MCF 10A (cell line): ENCODE measurements around the gene SLF2. TPM values are rescaled to one million over a fixed set of nuclear protein-coding genes. Genes with fewer than 3 reads are reported as not detected.

Experiments used
- BruUV-seq: library from RNA; stranded (reverse); fragments of 400-500 nt; replicated peaks from 2 replicates; lab custom pipeline; 2021; lab: Mats Ljungman, UMichigan
- CTCF ChIA-PET: fragments of 300-600 bp; sonication (Branson Sonifier 250); formaldehyde crosslinking; extraction: SDS; loops from one replicate; lab custom pipeline; 2021; ENCODE audit warnings: antibody characterized with exemption, inconsistent platforms; lab: Yijun Ruan, JAX
- POLR2A ChIA-PET: fragments of 300-600, 350-650 bp; sonication (Branson Sonifier 250); formaldehyde crosslinking; extraction: SDS; loops from one replicate; lab custom pipeline; 2020; ENCODE audit warnings: antibody characterized with exemption, inconsistent platforms; lab: Yijun Ruan, JAX
- DNase-seq: peaks from one replicate; pipeline ENCODE4 v3.0.0-alpha.2; 2018; ENCODE audit not compliant: unreplicated experiment
- H3K27ac Mint-ChIP-seq: one replicate; pipeline ENCODE4 v1.8.0; 2022; ENCODE audit warnings: mild to moderate bottlenecking, low read depth, mixed read lengths; ENCODE audit not compliant: unreplicated experiment
- H3K27me3 Mint-ChIP-seq: one replicate; pipeline ENCODE4 v1.8.0; 2022; ENCODE audit warnings: mixed read lengths; ENCODE audit not compliant: insufficient read depth, unreplicated experiment
- H3K36me3 Mint-ChIP-seq: one replicate; pipeline ENCODE4 v1.8.0; 2022; ENCODE audit warnings: mild to moderate bottlenecking, moderate library complexity, mixed read lengths; ENCODE audit not compliant: insufficient read depth, unreplicated experiment
- H3K4me1 Mint-ChIP-seq: one replicate; pipeline ENCODE4 v1.8.0; 2022; ENCODE audit warnings: mixed read lengths; ENCODE audit not compliant: insufficient read depth, unreplicated experiment
- H3K4me3 Mint-ChIP-seq: one replicate; pipeline ENCODE4 v1.8.0; 2022; ENCODE audit warnings: mild to moderate bottlenecking, moderate library complexity, mixed read lengths; ENCODE audit not compliant: unreplicated experiment
- H3K9me3 Mint-ChIP-seq: one replicate; pipeline ENCODE4 v1.8.0; 2022; ENCODE audit warnings: mixed read lengths; ENCODE audit not compliant: unreplicated experiment
- CTCF ChIP-seq: fragments of 200-600 bp; IDR thresholded peaks from one replicate; pipeline ENCODE4 v1.8.0; 2022; ENCODE audit warnings: antibody characterized with exemption, mild to moderate bottlenecking; ENCODE audit not compliant: unreplicated experiment
- intact Hi-C: fragments of 100-400 bp; cut with micrococcal nuclease; formaldehyde crosslinking; loops from 2 replicates; pipeline ENCODE4 v1.14.1; 2022
- total RNA-seq: library from RNA; stranded (reverse); gene quantifications from 2 replicates; pipeline ENCODE4 v1.2.3, GENCODE V29; 2022

Gene SLF2
- total RNA-seq, 1 experiment from 2014 or later, result 27.0 TPM

DNA sequence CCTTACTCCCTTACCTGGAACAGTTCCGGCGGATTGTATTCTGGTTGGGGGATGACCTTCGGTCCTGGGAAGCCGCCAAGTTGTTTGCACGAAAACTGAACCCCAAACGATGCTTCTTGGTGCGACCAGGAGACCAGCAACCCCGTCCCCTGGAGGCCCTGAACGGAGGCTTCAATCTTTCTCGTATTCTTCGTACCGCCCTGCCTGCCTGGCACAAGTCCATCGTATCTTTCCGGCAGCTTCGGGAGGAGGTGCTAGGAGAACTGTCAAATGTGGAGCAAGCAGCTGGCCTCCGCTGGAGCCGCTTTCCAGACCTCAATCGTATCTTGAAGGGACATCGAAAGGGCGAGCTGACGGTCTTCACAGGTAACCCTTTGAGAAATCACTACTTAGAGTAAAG is 76.3 kb downstream of the SLF2 start:
- intact Hi-C loops, result no loop called here
- POLR2A ChIA-PET, result interaction anchor here (1.1 to 5.0 kb wide), 4 partner anchors 9 to 77 kb away, joined by 3 to 54 read pairs (median 4); partner anchors contain the start of genes LZTS2, PDZD7 and SFXN3
- Mint-ChIP-seq H3K4me3 (peak overlapping the region; percentile 85), H3K9me3 (no peaks in the 10 kb centered on the region), H3K4me1 (peaks cover 15% of the 10 kb centered on the region), H3K27ac (no peak overlapping the region), H3K36me3 (peaks cover 44% of the 10 kb centered on the region), H3K27me3 (no peaks in the 10 kb centered on the region)
- DNase-seq, result no peak
- TF ChIP-seq CTCF, result no peak
- CTCF ChIA-PET, result interaction anchor here (0.7 to 12.3 kb wide), 4 partner anchors 8 to 28 kb away, joined by 3 to 199 read pairs (median 18); no protein-coding TSS in a partner anchor
- no TSS peak for BruUV-seq

GRCh38 chr10:100993986-100994708 is 81.4 kb downstream of the SLF2 start:
- peak; percentile 51 for TF ChIP-seq CTCF
- intact Hi-C loops, result loop anchor here (1.0 kb wide), 1 partner anchor 18 kb away; no protein-coding TSS in a partner anchor
- POLR2A ChIA-PET, result interaction anchor here (1.2 kb wide), 1 partner anchor 49 kb away, joined by 3 read pairs; no protein-coding TSS in a partner anchor
- CTCF ChIA-PET, result interaction anchor here (0.6 to 12.3 kb wide), 7 partner anchors 10 to 1225 kb away, joined by 3 to 199 read pairs (median 4); no protein-coding TSS in a partner anchor
- Mint-ChIP-seq H3K4me1 (peaks cover 20% of the 10 kb centered on the region), H3K27ac (peak overlapping the region; percentile 40), H3K9me3 (no peaks in the 10 kb centered on the region), H3K36me3 (peaks cover 63% of the 10 kb centered on the region), H3K27me3 (no peaks in the 10 kb centered on the region), H3K4me3 (no peak overlapping the region)
- peak; percentile 60 for DNase-seq
- BruUV-seq, result TSS peak; percentile 51

DNA sequence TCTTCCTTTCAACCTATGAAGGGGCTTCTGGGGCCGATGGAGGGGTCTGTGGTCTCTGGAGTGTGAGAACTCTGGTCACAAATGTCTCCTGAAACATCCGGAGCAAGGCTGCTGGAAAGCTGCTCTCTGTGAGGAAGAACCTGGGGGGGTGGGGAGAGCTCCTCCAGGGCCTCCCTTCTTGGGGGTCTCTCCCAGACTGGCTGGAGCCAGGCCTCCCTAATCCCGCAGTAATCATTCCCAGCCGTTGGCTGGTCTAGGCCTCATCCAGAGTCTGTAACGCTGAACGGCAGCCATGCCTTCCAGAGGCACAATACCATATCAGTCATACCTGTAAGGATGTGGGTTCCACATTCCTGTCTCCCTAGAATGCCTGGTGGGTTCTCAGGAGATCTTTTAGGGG is 82.4 kb downstream of the SLF2 start:
- Mint-ChIP-seq H3K4me3 (no peak overlapping the region), H3K27me3 (no peaks in the 10 kb centered on the region), H3K4me1 (peaks cover 20% of the 10 kb centered on the region), H3K36me3 (peaks cover 52% of the 10 kb centered on the region), H3K9me3 (no peaks in the 10 kb centered on the region), H3K27ac (peak overlapping the region; percentile 40)
- ChIA-PET POLR2A (no interaction called here), CTCF (interaction anchor here (0.6 to 12.3 kb wide), 4 partner anchors 16 to 60 kb away, joined by 3 to 199 read pairs (median 6); no protein-coding TSS in a partner anchor)
- no TSS peak for BruUV-seq
- no peak for TF ChIP-seq CTCF
- no peak for DNase-seq
- intact Hi-C loops, result no loop called here
